ENCODE measurements around the gene TAS2R46.

DNA sequence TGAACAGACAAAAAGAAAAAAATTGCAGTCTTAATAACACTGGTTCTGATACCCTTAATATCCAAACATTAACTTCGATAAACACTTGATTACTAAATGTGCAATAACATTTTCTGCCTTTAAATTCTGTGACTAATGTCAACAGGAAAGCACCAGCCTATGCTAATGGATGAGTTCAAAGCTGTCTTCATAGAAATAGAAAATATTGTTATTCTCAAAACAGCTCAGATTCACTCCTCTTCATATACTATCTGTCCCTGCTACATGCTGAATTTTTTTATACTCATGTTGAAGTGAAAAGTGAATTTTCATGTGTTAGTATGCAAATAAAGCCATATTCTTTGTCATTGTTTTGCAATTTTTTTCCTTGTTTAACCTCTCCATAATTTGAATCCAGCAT lies 16.2 kb upstream of the TAS2R46 start:
- TF ChIP-seq ZFX (IDR thresholded peaks at IDR 0.05; ENCODE audit: borderline replicate concordance), result no peak
- TF ChIP-seq, protein P1, sequence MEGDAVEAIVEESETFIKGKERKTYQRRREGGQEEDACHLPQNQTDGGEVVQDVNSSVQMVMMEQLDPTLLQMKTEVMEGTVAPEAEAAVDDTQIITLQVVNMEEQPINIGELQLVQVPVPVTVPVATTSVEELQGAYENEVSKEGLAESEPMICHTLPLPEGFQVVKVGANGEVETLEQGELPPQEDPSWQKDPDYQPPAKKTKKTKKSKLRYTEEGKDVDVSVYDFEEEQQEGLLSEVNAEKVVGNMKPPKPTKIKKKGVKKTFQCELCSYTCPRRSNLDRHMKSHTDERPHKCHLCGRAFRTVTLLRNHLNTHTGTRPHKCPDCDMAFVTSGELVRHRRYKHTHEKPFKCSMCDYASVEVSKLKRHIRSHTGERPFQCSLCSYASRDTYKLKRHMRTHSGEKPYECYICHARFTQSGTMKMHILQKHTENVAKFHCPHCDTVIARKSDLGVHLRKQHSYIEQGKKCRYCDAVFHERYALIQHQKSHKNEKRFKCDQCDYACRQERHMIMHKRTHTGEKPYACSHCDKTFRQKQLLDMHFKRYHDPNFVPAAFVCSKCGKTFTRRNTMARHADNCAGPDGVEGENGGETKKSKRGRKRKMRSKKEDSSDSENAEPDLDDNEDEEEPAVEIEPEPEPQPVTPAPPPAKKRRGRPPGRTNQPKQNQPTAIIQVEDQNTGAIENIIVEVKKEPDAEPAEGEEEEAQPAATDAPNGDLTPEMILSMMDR (IDR thresholded peaks at IDR 0.05), result no peak

Measured in 22Rv1 (cell line).